ENCODE measurements around the gene AJM1.
"Not testable (repeated sequence)": the region's sequence is repeated elsewhere in the genome, so short reads cannot be mapped to it uniquely, and the experiment has no call there.

AJM1 gene

DNA sequence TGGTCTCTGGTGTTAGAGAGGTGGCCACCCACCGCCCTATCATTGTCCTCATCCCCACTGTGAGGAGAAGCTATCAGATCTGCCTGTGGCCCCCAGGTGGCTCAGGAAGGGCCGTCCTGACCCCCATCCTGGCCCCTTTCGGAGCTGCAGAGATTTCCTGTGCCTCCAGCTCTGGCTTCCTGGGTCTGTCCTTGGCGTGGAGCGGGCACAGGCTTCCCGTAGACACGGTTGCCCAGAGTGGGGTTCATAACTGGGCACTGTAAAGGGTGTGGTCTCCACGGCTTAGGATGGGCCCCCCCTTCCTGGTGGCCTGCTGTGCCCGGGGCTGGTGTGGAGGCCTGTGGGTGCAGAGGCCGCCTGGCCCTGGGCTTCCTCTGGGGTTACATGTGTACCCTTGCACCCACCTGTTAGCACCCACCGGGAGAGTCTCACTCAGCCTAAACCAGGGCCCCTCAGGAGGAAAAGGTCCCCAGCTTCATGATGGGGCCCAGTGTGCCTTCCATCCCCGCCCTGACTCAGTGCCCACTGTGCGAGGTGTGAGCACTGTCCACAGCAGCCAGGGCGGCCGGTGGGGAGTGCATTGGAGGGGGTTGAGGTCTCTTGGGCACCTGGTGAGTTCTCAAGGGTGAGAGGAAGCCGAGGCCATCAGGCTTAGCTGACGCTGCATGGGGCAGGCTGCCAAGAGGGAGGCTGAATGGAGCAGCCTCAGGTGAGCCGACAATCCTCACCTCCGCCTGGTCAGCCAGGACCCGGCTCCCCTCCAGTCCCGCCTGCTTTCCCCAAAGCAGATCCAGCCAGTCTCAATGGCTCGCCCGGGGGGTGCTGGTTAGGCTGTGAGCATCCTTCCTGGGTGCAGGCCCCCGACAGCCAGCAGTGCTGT is 15.3 kb upstream of the AJM1 start:
- H3K9me3 ChIP-seq (ENCODE audit: control insufficient read depth, low read length) = no peaks in the 10 kb centered on the region
- H3K36me3 ChIP-seq (ENCODE audit: control insufficient read depth, insufficient read depth, low read length) = peaks cover 82% of the 10 kb centered on the region
- H3K27ac ChIP-seq (ENCODE audit: low read depth, low read length, severe bottlenecking) = no peak overlapping the region
- H3K4me3 ChIP-seq (ENCODE audit: extremely low read depth, insufficient read depth, low read length, poor library complexity, severe bottlenecking) = no peak overlapping the region
- peaks cover under 1% of the 10 kb centered on the region for H3K4me1 ChIP-seq (ENCODE audit: control insufficient read depth, insufficient read depth, low read length, poor library complexity, severe bottlenecking)
- 95 to 96% methylated on average over 15 to 22 of the region's 24 CpGs for WGBS, 2 experiments (ENCODE audit: insufficient coverage in 2 of 2)

DNA sequence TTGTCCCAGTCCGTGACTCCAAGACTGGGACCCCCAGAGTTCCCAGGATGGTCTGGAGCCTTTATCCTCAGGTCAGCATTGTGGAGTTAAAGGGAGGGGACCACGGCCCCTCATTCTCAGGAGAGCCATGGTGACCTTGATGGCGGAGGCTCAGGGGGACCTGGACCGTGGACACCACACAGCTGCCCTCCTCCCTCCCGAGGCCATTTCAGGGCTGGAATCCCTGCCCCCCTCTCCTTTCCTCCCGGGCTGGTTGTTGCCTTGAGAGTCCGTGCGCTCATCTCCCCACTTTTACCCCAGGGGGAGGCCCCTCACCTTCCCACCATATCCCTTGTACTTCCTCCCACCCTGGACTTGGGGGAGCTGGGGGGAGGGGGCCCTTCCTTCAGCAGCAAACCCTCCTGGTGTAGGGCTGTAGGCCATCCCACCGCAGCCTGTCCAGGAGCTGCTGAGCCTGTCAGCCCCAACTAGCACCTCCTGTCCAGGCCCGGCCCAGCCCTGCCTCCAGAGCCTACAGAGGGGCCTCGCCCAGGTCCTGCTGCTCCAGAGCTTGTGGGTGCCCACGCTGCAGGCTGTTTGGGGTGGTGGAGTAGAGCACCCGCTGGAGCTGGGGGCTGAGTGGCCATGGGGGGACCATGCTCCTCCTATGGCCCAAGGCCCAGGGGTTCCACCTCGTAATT is 14.3 kb upstream of the AJM1 start:
- Histone ChIP-seq H3K9me3 (ENCODE audit: control insufficient read depth, low read length) (no peaks in the 10 kb centered on the region), H3K4me1 (ENCODE audit: control insufficient read depth, insufficient read depth, low read length, poor library complexity, severe bottlenecking) (no peaks in the 10 kb centered on the region), H3K36me3 (ENCODE audit: control insufficient read depth, insufficient read depth, low read length) (peaks cover 91% of the 10 kb centered on the region), H3K4me3 (ENCODE audit: extremely low read depth, insufficient read depth, low read length, poor library complexity, severe bottlenecking) (no peak overlapping the region), H3K27ac (ENCODE audit: low read depth, low read length, severe bottlenecking) (no peak overlapping the region)
- WGBS, 2 experiments (ENCODE audit: insufficient coverage in 2 of 2) = 97 to 98% methylated on average over 8 to 9 of the region's 14 CpGs

DNA sequence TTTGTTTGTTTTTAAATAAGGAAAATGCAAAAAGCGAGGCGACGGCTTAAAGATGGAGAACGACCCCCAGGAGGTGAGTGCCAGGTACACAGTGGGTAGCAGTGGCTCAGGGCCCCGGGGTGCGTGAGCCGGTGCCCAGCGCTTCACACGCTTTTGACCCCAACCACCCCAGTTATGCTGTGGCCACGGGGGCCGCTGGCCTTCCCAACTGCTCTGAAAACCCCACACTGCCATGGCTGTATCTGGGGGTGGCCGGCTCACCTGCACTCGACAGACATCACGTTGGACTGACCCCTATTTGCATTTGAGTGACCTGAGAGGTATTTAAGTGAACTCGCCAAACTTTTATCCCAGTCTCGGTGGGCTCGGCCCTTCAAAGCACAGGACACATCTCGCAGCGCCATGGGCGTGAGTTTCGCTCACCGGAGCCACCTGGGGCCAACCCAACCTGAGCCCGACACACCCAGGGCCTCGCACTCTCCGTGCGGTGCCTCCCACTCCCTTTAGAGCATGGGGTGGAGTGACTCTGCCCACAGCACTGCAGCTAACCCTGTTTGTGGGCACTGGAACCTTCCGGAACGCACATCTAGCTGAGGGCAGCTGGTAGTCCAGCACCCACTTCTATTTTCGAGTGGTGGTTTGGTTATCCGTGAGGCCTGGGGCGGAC is 13.7 kb upstream of the AJM1 start:
- H3K27ac ChIP-seq (ENCODE audit: low read depth, low read length, severe bottlenecking) = no peak overlapping the region
- H3K9me3 ChIP-seq (ENCODE audit: control insufficient read depth, low read length) = no peaks in the 10 kb centered on the region
- 96 to 98% methylated on average over 31 of the region's 31 CpGs for WGBS, 2 experiments (ENCODE audit: insufficient coverage in 2 of 2)
- no peak overlapping the region for H3K4me3 ChIP-seq (ENCODE audit: extremely low read depth, insufficient read depth, low read length, poor library complexity, severe bottlenecking)
- H3K36me3 ChIP-seq (ENCODE audit: control insufficient read depth, insufficient read depth, low read length) = peaks cover 87% of the 10 kb centered on the region
- H3K4me1 ChIP-seq (ENCODE audit: control insufficient read depth, insufficient read depth, low read length, poor library complexity, severe bottlenecking) = no peaks in the 10 kb centered on the region

DNA sequence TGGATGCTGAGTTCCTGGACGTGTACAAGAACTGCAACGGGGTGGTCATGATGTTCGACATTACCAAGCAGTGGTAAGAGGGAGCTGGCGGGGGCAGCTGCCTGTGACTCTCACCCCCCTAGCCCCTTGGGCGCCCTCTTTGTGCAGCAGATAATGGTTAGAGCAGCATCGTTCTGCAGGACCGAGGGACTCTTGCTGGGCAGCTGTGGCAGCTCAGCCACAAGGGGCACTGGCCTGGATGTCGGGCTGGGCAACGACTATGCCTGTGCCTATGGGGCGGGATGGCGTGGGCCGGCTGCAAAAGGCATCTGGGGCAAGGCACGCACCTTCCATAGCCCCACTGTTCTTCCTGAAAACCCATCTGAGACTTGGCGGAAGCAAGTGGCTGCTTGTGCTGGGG is 12.9 kb upstream of the AJM1 start:
- 98% methylated on average over 13 to 14 of the region's 14 CpGs for WGBS, 2 experiments (ENCODE audit: insufficient coverage in 2 of 2)
- peaks cover 83% of the 10 kb centered on the region for H3K36me3 ChIP-seq (ENCODE audit: control insufficient read depth, insufficient read depth, low read length)
- H3K27ac ChIP-seq (ENCODE audit: low read depth, low read length, severe bottlenecking) = no peak overlapping the region

DNA sequence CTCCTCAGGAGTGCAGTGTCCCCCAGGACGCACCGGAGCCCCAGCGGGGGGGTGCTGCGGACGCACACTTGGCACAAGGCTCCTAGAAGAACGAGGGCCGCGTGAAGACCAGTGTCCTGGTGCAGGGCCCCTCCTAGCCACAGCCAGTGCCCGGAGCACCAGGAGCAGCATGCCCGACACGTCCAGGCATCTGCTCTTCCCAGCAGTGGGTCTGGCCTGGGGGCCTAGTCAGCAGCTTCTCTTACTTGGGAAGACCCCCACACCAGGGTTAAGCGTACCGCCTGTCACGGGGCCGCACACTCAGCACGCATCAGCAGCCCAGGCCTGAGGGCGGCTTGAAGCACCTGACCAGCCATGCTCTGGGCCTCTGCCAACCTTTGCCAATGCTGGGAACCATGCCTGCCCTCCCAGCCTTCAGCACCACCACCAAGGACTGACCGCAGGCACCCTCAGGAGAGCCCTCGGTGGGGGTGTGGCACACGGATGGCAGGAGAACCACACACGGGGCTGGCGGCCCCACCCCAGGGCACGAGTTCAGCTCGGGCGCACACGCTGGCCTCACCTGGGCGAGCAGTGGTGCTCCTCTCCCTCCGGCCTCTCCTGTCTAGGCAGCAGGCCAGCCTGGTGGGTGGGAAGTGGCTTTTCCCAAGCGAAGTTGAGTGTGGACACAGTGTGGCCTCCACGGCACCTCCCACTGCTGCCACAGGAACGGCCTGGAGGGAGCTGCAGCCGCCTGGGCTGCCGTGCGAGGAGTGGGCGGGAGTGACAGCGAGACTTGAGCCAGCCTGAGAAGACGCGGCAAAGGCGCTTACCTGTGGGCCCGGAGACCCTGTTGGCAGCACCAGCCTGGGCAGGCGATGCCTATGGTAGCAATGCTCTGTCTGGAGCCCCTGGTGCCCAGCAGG is 12.0 kb upstream of the AJM1 start:
- Histone ChIP-seq H3K36me3 (ENCODE audit: control insufficient read depth, insufficient read depth, low read length) (peaks cover 80% of the 10 kb centered on the region), H3K9me3 (ENCODE audit: control insufficient read depth, low read length) (no peaks in the 10 kb centered on the region)
- WGBS, 2 experiments (ENCODE audit: insufficient coverage in 2 of 2) = 92 to 95% methylated on average over 38 to 41 of the region's 41 CpGs

More for the DNA sequence above, 12.9 kb upstream of the AJM1 start:
- no peak overlapping the region for H3K4me3 ChIP-seq (ENCODE audit: extremely low read depth, insufficient read depth, low read length, poor library complexity, severe bottlenecking)
- no peaks in the 10 kb centered on the region for H3K9me3 ChIP-seq (ENCODE audit: control insufficient read depth, low read length)
- H3K4me1 ChIP-seq (ENCODE audit: control insufficient read depth, insufficient read depth, low read length, poor library complexity, severe bottlenecking) = no peaks in the 10 kb centered on the region

DNA sequence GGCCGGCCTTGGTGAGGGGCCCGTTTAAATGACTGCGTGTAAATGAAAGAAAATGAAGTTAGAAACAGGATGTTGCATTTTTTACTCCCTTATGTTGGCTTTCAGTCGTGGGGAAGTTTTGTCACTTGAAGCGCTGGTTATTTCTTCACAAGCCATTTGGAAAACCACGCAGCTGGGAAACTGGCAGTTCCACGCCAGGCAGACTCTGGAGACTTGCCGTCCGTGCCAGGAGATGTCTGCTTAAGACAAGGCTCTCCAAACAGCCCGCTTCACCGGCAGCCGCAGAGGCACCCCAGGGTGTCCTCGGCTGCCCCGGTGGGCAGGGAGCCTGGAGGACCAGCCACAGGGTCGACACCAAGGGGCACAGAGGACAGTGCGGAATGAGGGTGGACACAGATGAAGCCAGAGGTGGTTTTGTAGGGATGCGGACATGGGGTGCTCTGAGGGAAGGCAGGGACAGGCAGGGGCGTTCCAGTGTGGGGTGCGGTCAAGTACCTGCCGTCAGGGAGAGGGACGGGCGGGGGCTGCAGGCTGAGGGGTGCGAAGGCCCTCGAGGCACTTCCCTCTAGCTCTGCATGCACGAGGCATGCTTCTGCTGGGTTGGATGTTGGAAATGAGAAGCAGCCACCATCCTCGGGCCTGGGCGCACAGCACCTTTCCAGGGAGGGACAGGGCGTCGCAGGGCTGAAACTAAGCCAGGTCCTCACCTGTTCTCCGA is 11.1 kb upstream of the AJM1 start:
- Histone ChIP-seq H3K9me3 (ENCODE audit: control insufficient read depth, low read length) (no peaks in the 10 kb centered on the region), H3K27ac (ENCODE audit: low read depth, low read length, severe bottlenecking) (no peak overlapping the region), H3K4me1 (ENCODE audit: control insufficient read depth, insufficient read depth, low read length, poor library complexity, severe bottlenecking) (no peaks in the 10 kb centered on the region), H3K36me3 (ENCODE audit: control insufficient read depth, insufficient read depth, low read length) (peaks cover 79% of the 10 kb centered on the region), H3K4me3 (ENCODE audit: extremely low read depth, insufficient read depth, low read length, poor library complexity, severe bottlenecking) (no peak overlapping the region)
- 95 to 97% methylated on average over 29 to 30 of the region's 30 CpGs for WGBS, 2 experiments (ENCODE audit: insufficient coverage in 2 of 2)

More for the DNA sequence above, 12.0 kb upstream of the AJM1 start:
- Histone ChIP-seq H3K27ac (ENCODE audit: low read depth, low read length, severe bottlenecking) (no peak overlapping the region), H3K4me1 (ENCODE audit: control insufficient read depth, insufficient read depth, low read length, poor library complexity, severe bottlenecking) (no peaks in the 10 kb centered on the region), H3K4me3 (ENCODE audit: extremely low read depth, insufficient read depth, low read length, poor library complexity, severe bottlenecking) (no peak overlapping the region)

DNA sequence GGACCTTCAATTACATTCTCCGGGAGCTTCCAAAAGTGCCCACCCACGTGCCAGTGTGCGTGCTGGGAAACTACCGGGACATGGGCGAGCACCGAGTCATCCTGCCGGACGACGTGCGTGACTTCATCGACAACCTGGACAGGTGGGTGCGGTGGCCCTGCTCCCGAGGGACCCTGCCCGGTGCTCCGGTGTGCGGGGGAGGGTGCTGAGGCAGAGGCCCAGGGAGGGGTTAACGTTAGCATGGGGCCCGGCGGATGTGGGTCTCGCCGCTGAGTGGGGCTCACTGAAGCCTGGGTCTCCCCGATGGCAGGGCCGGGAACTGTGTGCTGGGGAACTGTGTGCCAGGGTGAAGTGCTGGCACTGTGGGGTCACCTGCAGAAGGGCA is 10.6 kb upstream of the AJM1 start:
- peaks cover 82% of the 10 kb centered on the region for H3K36me3 ChIP-seq (ENCODE audit: control insufficient read depth, insufficient read depth, low read length)
- H3K9me3 ChIP-seq (ENCODE audit: control insufficient read depth, low read length) = no peaks in the 10 kb centered on the region
- WGBS, 2 experiments (ENCODE audit: insufficient coverage in 2 of 2) = 96 to 99% methylated on average over 18 to 23 of the region's 23 CpGs
- H3K4me3 ChIP-seq (ENCODE audit: extremely low read depth, insufficient read depth, low read length, poor library complexity, severe bottlenecking) = no peak overlapping the region
- H3K27ac ChIP-seq (ENCODE audit: low read depth, low read length, severe bottlenecking) = no peak overlapping the region
- no peaks in the 10 kb centered on the region for H3K4me1 ChIP-seq (ENCODE audit: control insufficient read depth, insufficient read depth, low read length, poor library complexity, severe bottlenecking)

DNA sequence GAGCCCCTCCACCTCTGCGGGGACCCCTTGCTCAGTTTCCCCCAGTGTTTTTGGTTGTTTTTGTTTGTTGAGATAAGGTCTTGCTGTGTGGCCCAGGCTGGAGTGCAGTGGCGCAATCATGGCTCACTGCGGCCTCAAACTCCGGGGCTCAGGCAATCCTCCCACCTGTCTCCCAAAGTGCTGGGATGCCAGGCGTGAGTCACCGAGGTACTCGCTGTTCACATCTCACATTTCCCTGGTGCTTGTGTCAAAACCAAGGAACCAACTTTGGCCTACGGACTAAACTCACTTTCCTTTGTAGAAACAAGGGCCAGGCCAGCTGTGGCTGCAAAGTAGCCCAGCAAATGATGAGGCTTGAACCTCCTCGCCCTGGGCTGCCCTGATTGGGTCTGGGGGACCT is 9.7 kb upstream of the AJM1 start:
- no peak overlapping the region for H3K27ac ChIP-seq (ENCODE audit: low read depth, low read length, severe bottlenecking)
- H3K36me3 ChIP-seq (ENCODE audit: control insufficient read depth, insufficient read depth, low read length) = peaks cover 79% of the 10 kb centered on the region
- no peak overlapping the region for H3K4me3 ChIP-seq (ENCODE audit: extremely low read depth, insufficient read depth, low read length, poor library complexity, severe bottlenecking)
- WGBS, 2 experiments (ENCODE audit: insufficient coverage in 2 of 2) = 97 to 99% methylated on average over 8 to 9 of the region's 9 CpGs
- no peaks in the 10 kb centered on the region for H3K9me3 ChIP-seq (ENCODE audit: control insufficient read depth, low read length)
- no peaks in the 10 kb centered on the region for H3K4me1 ChIP-seq (ENCODE audit: control insufficient read depth, insufficient read depth, low read length, poor library complexity, severe bottlenecking)

DNA sequence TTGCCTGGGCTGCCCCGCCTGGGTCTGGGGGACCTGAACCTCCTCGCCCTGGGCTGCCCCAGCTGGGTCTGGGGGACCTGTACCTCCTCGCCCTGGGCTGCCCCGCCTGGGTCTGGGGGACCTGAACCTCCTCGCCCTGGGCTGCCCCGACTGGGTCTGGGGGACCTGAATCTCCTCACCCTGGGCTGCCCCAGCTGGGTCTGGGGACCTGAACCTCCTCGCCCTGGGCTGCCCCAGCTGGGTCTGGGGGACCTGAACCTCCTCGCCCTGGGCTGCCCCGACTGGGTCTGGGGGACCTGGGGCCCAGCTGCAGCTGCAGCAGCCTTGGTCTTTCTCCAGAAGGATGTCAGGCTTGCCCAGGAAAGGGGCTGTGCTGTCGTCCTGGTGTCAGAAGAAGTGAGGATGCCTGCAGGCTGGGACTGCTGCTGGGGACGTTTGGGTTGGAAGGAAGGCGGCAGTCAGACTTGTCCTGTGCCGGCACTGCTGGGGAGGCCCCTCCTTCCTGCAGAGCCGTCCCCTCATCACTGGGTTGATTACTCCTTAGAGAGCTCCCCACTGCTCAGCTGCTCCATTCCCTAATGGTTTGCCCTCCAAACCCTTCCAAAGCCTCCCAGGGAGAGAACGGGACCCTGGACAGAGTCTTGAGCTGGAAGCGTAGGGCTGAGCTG is 8.8 kb upstream of the AJM1 start:
- not testable (repeated sequence) for H3K4me3 ChIP-seq (ENCODE audit: extremely low read depth, insufficient read depth, low read length, poor library complexity, severe bottlenecking); H3K9me3 ChIP-seq (ENCODE audit: control insufficient read depth, low read length); H3K27ac ChIP-seq (ENCODE audit: low read depth, low read length, severe bottlenecking); H3K4me1 ChIP-seq (ENCODE audit: control insufficient read depth, insufficient read depth, low read length, poor library complexity, severe bottlenecking)
- H3K36me3 ChIP-seq (ENCODE audit: control insufficient read depth, insufficient read depth, low read length) = peaks cover 69% of the 10 kb centered on the region
- WGBS, 2 experiments (ENCODE audit: insufficient coverage in 2 of 2) = 91 to 96% methylated on average over 9 to 15 of the region's 16 CpGs

Measured in mesodermal cell (in vitro differentiated cells).